IgD-negative memory B cell (primary cell): ENCODE measurements around the gene CARNS1. TPM values are rescaled to one million over a fixed set of nuclear protein-coding genes. Genes with fewer than 3 reads are reported as not detected.

Source experiments
- H3K27ac Mint-ChIP-seq, 3 donors: one replicate each; pipeline ENCODE4 v1.8.0; 2020 to 2022; ENCODE audit warnings: mild to moderate bottlenecking in 3 of 3, mixed read lengths in 3 of 3, moderate library complexity in 1 of 3
- H3K27me3 Mint-ChIP-seq: one replicate; pipeline ENCODE4 v1.8.0; 2021; ENCODE audit warnings: mixed read lengths
- H3K36me3 Mint-ChIP-seq: one replicate; pipeline ENCODE4 v1.8.0; 2020; ENCODE audit warnings: mild to moderate bottlenecking, mixed read lengths
- H3K4me1 Mint-ChIP-seq, 3 donors: one replicate each; pipeline ENCODE4 v1.8.0; 2020 to 2022; ENCODE audit warnings: mixed read lengths in 3 of 3, mild to moderate bottlenecking in 1 of 3
- H3K4me3 Mint-ChIP-seq, 4 donors: one replicate each; pipeline ENCODE4 v1.8.0; 2020 to 2022; ENCODE audit warnings: mild to moderate bottlenecking in 4 of 4, mixed read lengths in 4 of 4, moderate library complexity in 3 of 4
- H3K9me3 Mint-ChIP-seq, 3 donors: one replicate each; pipeline ENCODE4 v1.8.0; 2020 to 2021; ENCODE audit warnings: mixed read lengths in 3 of 3, mild to moderate bottlenecking in 1 of 3
- polyA plus RNA-seq: library from polyadenylated mRNA; unstranded; fragments of 300-500 nt; fragmentation: Illumina TruSeq; gene quantifications from one replicate; pipeline ENCODE4 v1.2.3, GENCODE V29; 2021

CARNS1 gene
- polyA plus RNA-seq, 1 donor from 2014 or later = 2.4 TPM

- H3K4me1 Mint-ChIP-seq = peaks cover 22 to 29% (median 25%) of the 10 kb centered on the region in 3 donors
- H3K4me3 Mint-ChIP-seq = peak overlapping the region; percentile 20 to 98 (median 32)
- no peaks in the 10 kb centered on the region for H3K9me3 Mint-ChIP-seq
- peaks cover 2% of the 10 kb centered on the region for H3K36me3 Mint-ChIP-seq
- no peaks in the 10 kb centered on the region for H3K27me3 Mint-ChIP-seq
- peak overlapping the region in 2 of 3 donors; percentile 53 to 91 for H3K27ac Mint-ChIP-seq
Measured at GRCh38 chr11:67431346-67432249, 16.1 kb downstream of the CARNS1 start.

- H3K36me3 Mint-ChIP-seq = peaks cover 3% of the 10 kb centered on the region
- H3K9me3 Mint-ChIP-seq = no peaks in the 10 kb centered on the region
- no peaks in the 10 kb centered on the region for H3K27me3 Mint-ChIP-seq
- H3K4me3 Mint-ChIP-seq = peak overlapping the region in 2 of 4 donors; percentile 23 to 98
- peak overlapping the region in 1 of 3 donors; percentile 91 for H3K27ac Mint-ChIP-seq
- peaks cover 21 to 27% (median 22%) of the 10 kb centered on the region in 3 donors for H3K4me1 Mint-ChIP-seq
Measured at GRCh38 chr11:67432655-67433349, 17.3 kb downstream of the CARNS1 start.

- Mint-ChIP-seq H3K4me1 (peaks cover 18 to 23% (median 19%) of the 10 kb centered on the region in 3 donors), H3K27ac (peak overlapping the region; percentile 80 to 91 (median 90)), H3K27me3 (no peaks in the 10 kb centered on the region), H3K9me3 (no peaks in the 10 kb centered on the region), H3K4me3 (peak overlapping the region; percentile 57 to 98 (median 73)), H3K36me3 (peaks cover 5% of the 10 kb centered on the region)
Measured at GRCh38 chr11:67433536-67434394, 18.3 kb downstream of the CARNS1 start.

DNA sequence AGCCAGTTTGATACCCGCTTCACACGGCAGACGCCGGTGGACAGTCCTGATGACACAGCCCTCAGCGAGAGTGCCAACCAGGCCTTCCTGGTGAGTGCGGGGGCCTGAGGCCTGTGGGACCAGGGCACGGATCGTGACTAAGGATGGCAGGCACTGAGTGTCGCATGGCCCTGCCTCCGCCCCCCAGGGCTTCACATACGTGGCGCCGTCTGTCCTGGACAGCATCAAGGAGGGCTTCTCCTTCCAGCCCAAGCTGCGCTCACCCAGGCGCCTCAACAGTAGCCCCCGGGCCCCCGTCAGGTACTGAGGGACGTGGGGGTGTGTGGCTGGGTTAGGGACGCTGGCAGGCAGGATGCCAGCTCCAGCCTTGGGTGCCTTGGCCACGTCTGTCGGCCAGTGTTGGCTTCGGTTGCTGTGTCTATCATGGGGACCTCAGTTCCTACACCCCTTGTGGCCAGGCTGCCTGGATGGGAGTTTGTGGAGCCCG, 19.0 kb downstream of the CARNS1 start:
- Mint-ChIP-seq H3K27me3 (no peaks in the 10 kb centered on the region), H3K4me3 (peak overlapping the region; percentile 61 to 98 (median 90)), H3K27ac (peak overlapping the region; percentile 80 to 91 (median 90)), H3K36me3 (peaks cover 5% of the 10 kb centered on the region), H3K4me1 (peaks cover 23 to 28% (median 25%) of the 10 kb centered on the region in 3 donors), H3K9me3 (no peaks in the 10 kb centered on the region)

DNA sequence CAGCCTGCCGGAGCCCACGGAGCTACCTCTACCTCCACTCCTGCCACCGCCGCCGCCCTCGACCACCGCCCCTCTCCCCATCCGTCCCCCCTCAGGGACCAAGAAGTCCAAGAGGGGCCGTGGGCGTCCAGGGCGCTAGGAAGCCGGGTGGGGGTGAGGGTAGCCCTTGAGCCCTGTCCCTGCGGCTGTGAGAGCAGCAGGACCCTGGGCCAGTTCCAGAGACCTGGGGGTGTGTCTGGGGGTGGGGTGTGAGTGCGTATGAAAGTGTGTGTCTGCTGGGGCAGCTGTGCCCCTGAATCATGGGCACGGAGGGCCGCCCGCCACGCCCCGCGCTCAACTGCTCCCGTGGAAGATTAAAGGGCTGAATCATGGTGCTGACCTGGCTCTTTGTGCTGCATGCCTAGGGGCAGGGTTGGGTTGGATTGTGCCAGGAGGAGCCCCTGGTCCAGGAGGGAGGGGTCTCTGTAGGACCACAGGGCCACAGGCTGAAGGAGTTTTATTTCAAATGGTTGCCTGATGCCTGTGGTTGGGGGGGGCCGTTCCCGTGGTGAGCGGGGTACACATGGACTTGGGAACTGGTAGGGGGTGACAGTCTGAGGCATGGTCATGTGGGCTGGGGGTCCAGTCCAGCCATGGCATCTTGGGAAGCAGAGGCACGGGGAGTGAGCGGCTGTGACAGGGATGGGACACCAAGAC, 19.7 kb downstream of the CARNS1 start:
- Mint-ChIP-seq H3K27me3 (no peaks in the 10 kb centered on the region), H3K9me3 (no peaks in the 10 kb centered on the region), H3K4me1 (peaks cover 28 to 35% (median 31%) of the 10 kb centered on the region in 3 donors), H3K36me3 (peaks cover 5% of the 10 kb centered on the region), H3K4me3 (peak overlapping the region; percentile 96 to 98 (median 96)), H3K27ac (peak overlapping the region; percentile 91 to 98 (median 96))

DNA sequence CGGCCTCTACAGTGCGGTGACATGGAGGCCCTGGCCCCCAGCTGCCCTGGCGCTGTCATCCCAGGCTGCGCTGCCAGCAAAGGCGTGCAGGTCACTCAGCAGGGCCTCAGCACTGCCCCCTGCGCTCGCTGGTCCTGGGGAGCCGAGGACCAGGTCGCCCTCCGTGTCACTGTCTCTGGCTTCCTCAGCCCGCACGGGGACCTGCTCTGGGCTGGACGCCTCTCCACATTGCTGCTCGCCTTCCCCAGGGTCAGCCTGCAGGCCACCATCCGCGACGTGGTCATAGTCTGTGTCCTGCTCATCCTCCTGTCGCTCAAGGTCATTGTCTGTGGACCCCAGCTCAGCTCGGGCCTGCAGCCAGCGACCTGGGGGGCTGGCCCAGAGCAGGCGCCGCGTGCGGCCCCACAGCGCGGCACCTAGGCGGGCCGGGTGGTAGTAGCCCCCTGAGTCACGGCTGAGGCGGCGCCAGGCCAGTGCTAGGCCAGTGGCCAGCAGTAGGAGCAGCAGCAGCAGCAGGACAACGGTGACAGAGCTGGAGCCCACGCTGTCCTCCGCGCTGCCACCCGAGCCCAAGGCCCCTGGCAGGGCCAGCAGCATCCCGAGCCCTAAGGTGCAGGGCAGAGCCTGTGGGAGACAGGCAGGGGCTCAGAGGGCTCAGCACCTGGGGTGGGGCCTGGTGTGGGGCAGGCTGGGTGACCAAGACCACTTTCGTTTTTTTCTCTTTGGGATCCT, 20.4 kb downstream of the CARNS1 start:
- no peaks in the 10 kb centered on the region for H3K9me3 Mint-ChIP-seq
- H3K27ac Mint-ChIP-seq = peak overlapping the region; percentile 91 to 98 (median 96)
- H3K36me3 Mint-ChIP-seq = peaks cover 5% of the 10 kb centered on the region
- peak overlapping the region; percentile 96 to 98 (median 96) for H3K4me3 Mint-ChIP-seq
- no peaks in the 10 kb centered on the region for H3K27me3 Mint-ChIP-seq
- H3K4me1 Mint-ChIP-seq = peaks cover 32 to 38% (median 37%) of the 10 kb centered on the region in 3 donors

- H3K27me3 Mint-ChIP-seq = no peaks in the 10 kb centered on the region
- H3K27ac Mint-ChIP-seq = peak overlapping the region; percentile 91 to 98 (median 96)
- H3K9me3 Mint-ChIP-seq = no peaks in the 10 kb centered on the region
- H3K4me1 Mint-ChIP-seq = peaks cover 38 to 43% (median 40%) of the 10 kb centered on the region in 3 donors
- peaks cover 5% of the 10 kb centered on the region for H3K36me3 Mint-ChIP-seq
- peak overlapping the region; percentile 96 to 98 (median 96) for H3K4me3 Mint-ChIP-seq
Measured at GRCh38 chr11:67436459-67437081, 21.1 kb downstream of the CARNS1 start.

DNA sequence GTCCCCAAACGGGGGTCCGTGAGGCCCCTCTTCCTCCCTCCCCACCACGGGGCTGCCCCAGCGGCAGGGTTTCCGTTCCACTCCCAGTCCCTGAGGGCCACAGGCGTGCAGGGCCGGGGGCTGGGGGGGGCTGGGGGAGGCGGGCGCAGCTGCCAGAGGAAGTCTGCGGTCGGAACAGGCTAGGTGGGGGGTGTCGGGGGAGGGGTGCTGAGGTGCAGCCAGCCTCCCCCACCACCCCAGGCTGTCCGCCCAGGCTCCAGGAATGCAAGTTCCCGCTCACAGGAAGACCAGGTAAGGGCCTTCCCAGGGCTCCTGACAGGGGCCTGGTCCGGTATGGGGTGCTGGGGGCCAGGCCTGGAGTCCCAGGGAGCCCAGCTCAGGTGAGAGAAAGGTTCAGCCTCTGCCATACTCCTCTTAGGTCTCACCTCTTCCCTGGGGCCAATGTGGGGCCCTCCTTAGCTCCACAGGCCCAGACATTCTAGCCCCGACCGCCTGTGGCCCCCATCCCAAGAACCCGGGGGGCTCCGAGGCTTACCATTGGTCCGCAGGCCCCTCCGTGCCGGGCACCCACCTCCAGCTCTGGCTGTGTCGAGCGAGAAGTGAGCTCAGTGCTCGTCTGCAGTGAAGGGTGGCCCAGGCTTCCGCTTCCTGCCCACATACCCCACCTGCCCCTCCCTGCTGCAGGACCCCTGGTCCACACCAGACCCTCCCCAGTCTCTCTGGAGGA, 21.8 kb downstream of the CARNS1 start, which contains the start of gene PTPRCAP:
Gene PTPRCAP (minus strand): TSS at position 601 of the 727 bp plus-strand sequence. CDS start 63 bp downstream, at position 538.
- peak within 1 kb of the TSS; percentile 96 to 98 (median 96) for H3K4me3 Mint-ChIP-seq
- H3K9me3 Mint-ChIP-seq = no peaks in the 10 kb centered on the region
- no peaks in the 10 kb centered on the region for H3K27me3 Mint-ChIP-seq
- H3K4me1 Mint-ChIP-seq = peaks cover 41 to 42% (median 42%) of the 10 kb centered on the region in 3 donors
- H3K36me3 Mint-ChIP-seq = peaks cover 5% of the 10 kb centered on the region
- peak within 1 kb of the TSS; percentile 91 to 98 (median 97) for H3K27ac Mint-ChIP-seq

DNA sequence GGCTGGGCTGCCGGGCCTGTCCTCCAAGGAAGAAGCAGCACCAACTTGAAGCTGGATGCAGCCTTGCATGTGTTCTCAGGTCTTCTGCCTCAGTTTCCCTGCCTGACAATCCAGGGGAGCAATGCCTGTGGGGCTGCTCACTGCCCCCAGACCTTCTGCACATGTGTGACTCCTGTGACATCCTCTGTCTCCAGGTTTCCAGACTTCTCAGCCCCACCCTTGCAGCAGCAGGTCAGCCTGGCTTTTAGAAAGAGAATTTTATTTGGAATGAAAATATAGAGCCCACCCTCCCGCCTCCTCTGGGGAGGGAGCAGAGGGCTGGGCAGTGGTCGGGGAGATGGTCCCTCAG, 22.3 kb downstream of the CARNS1 start:
- Mint-ChIP-seq H3K4me3 (peak overlapping the region; percentile 96 to 98 (median 96)), H3K9me3 (no peaks in the 10 kb centered on the region), H3K27me3 (no peaks in the 10 kb centered on the region), H3K4me1 (peaks cover 40 to 45% (median 40%) of the 10 kb centered on the region in 3 donors), H3K27ac (peak overlapping the region; percentile 91 to 98 (median 97)), H3K36me3 (peaks cover 5% of the 10 kb centered on the region)

- Mint-ChIP-seq H3K27ac (peak overlapping the region; percentile 91 to 98 (median 97)), H3K4me3 (peak overlapping the region; percentile 96 to 98 (median 96)), H3K36me3 (peaks cover 5% of the 10 kb centered on the region), H3K27me3 (no peaks in the 10 kb centered on the region), H3K9me3 (no peaks in the 10 kb centered on the region), H3K4me1 (peaks cover 39 to 45% (median 40%) of the 10 kb centered on the region in 3 donors)
Measured at GRCh38 chr11:67438158-67438902, 22.9 kb downstream of the CARNS1 start.

- Mint-ChIP-seq H3K9me3 (no peaks in the 10 kb centered on the region), H3K27me3 (no peaks in the 10 kb centered on the region), H3K36me3 (peaks cover 5% of the 10 kb centered on the region), H3K27ac (peak overlapping the region; percentile 83 to 98 (median 91)), H3K4me3 (peak overlapping the region; percentile 96 to 98 (median 96)), H3K4me1 (peaks cover 35 to 44% (median 38%) of the 10 kb centered on the region in 3 donors)
Measured at GRCh38 chr11:67439321-67440228, 24.1 kb downstream of the CARNS1 start.
